Bronchial epithelial cell (primary cell): ENCODE data around the gene CHML. TPM values are rescaled to one million over a fixed set of nuclear protein-coding genes. Genes with fewer than 3 reads are reported as not detected.

Experiments
- DNase-seq: peaks from one replicate; pipeline ENCODE4 v3.0.0-alpha.2; 2010; ENCODE audit warnings: low read depth
- FAIRE-seq: peaks from 2 replicates; lab custom pipeline; 2011; peaks lifted over from hg19 to GRCh38; lab: Jason Lieb, UNC
- H3K27me3 ChIP-seq: 2 replicates; pipeline ENCODE4 v1.5.1; 2011; ENCODE audit warnings: low read length; ENCODE audit not compliant: control insufficient read depth, insufficient read depth
- H3K36me3 ChIP-seq: 2 replicates; pipeline ENCODE4 v1.5.1; 2011; ENCODE audit warnings: low read length; ENCODE audit not compliant: control insufficient read depth, insufficient read depth
- H3K4me3 ChIP-seq: 2 replicates; pipeline ENCODE4 v1.5.1; 2011; ENCODE audit warnings: mild to moderate bottlenecking, low read depth, low read length, control low read depth
- CTCF ChIP-seq: IDR thresholded peaks from 2 replicates; pipeline ENCODE4 v1.5.1; 2011; ENCODE audit warnings: mild to moderate bottlenecking, moderate library complexity, low read length, control low read depth, inconsistent platforms; ENCODE audit not compliant: insufficient read depth, severe bottlenecking
- total RNA-seq: library from RNA; depleted of rRNA; stranded (reverse); fragments of >200 nt; gene quantifications from 2 replicates; pipeline ENCODE4 v1.2.1, GENCODE V29; 2014

The CHML gene
- total RNA-seq, 1 donor from 2014 or later = 11.1 TPM

- FAIRE-seq (no peak), DNase-seq (peak; percentile 79)
These were observed 12.5 kb downstream of the CHML start for GRCh38 chr1:241627453-241628259.

GRCh38 chr1:241624935-241625334 is 15.2 kb downstream of the CHML start:
- H3K27me3 ChIP-seq = no peaks in the 10 kb centered on the region
- H3K4me3 ChIP-seq = no peak overlapping the region
- no peak for FAIRE-seq
- DNase-seq = no peak
- TF ChIP-seq CTCF = no peak
- peaks cover 1% of the 10 kb centered on the region for H3K36me3 ChIP-seq

More at GRCh38 chr1:241627453-241628259, 12.5 kb downstream of the CHML start:
- Histone ChIP-seq H3K4me3 (no peak overlapping the region), H3K36me3 (peaks cover 1% of the 10 kb centered on the region), H3K27me3 (no peaks in the 10 kb centered on the region)
- TF ChIP-seq CTCF = peak; percentile 44

- no peak for DNase-seq
- Histone ChIP-seq H3K27me3 (no peaks in the 10 kb centered on the region), H3K4me3 (no peak overlapping the region), H3K36me3 (peaks cover 1% of the 10 kb centered on the region)
- TF ChIP-seq CTCF = no peak
- no peak for FAIRE-seq
These were observed 17.5 kb downstream of the CHML start for GRCh38 chr1:241622669-241623068.

- TF ChIP-seq CTCF = no peak
- Histone ChIP-seq H3K27me3 (no peaks in the 10 kb centered on the region), H3K4me3 (no peak overlapping the region), H3K36me3 (no peaks in the 10 kb centered on the region)
- no peak for DNase-seq
- no peak for FAIRE-seq
These were observed 22.7 kb downstream of the CHML start for GRCh38 chr1:241617426-241617825.

- H3K27me3 ChIP-seq = no peaks in the 10 kb centered on the region
- TF ChIP-seq CTCF = no peak
- no peaks in the 10 kb centered on the region for H3K36me3 ChIP-seq
- peak; percentile 94 for DNase-seq
- no peak overlapping the region for H3K4me3 ChIP-seq
- FAIRE-seq = no peak
These were observed 24.9 kb downstream of the CHML start for GRCh38 chr1:241615043-241615974.
